ENCODE measurements around the gene EP300. TPM values are rescaled to one million over a fixed set of nuclear protein-coding genes. Genes with fewer than 3 reads are reported as not detected.
"Not testable (repeated sequence)": the region's sequence is repeated elsewhere in the genome, so short reads cannot be mapped to it uniquely, and the experiment has no call there.

The EP300 gene
- total and polyA plus RNA-seq, 10 donors = 3.9 to 196 (median 113) TPM

GRCh38 chr22:41140365-41140957 is 48.1 kb downstream of the EP300 start:
- DNase-seq = no peak
- Histone ChIP-seq H3K27me3 (replicated peaks in 1 of 7) (no peaks in the 10 kb centered on the region), H3K4me3 (no peak overlapping the region), H3K9me3 (no peaks in the 10 kb centered on the region), H3K36me3 (peaks cover 5 to 100% (median 97%) of the 10 kb centered on the region in 6 donors), H3K27ac (no peak overlapping the region), H3K4me1 (no peaks in the 10 kb centered on the region)
- TF ChIP-seq POLR2AphosphoS5 (IDR thresholded peaks at IDR 0.05) (no peak), POLR2A (IDR thresholded peaks at IDR 0.05) (no peak)
- TF ChIP-seq, protein P1, sequence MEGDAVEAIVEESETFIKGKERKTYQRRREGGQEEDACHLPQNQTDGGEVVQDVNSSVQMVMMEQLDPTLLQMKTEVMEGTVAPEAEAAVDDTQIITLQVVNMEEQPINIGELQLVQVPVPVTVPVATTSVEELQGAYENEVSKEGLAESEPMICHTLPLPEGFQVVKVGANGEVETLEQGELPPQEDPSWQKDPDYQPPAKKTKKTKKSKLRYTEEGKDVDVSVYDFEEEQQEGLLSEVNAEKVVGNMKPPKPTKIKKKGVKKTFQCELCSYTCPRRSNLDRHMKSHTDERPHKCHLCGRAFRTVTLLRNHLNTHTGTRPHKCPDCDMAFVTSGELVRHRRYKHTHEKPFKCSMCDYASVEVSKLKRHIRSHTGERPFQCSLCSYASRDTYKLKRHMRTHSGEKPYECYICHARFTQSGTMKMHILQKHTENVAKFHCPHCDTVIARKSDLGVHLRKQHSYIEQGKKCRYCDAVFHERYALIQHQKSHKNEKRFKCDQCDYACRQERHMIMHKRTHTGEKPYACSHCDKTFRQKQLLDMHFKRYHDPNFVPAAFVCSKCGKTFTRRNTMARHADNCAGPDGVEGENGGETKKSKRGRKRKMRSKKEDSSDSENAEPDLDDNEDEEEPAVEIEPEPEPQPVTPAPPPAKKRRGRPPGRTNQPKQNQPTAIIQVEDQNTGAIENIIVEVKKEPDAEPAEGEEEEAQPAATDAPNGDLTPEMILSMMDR (IDR thresholded peaks at IDR 0.05 in 8 of 11, conservative IDR thresholded peaks at IDR 0.05 in 3 of 11) = no peak
- 79 to 97% (median 92%) methylated on average over 10 of the region's 10 CpGs for WGBS, 5 donors
- intact Hi-C loops (cut with DNase I; ENCODE audit: low total_unique reads) = no loop called here

GRCh38 chr22:41145921-41146320 is 53.5 kb downstream of the EP300 start:
- H3K9me3 ChIP-seq; H3K27me3 ChIP-seq (replicated peaks in 1 of 7); H3K27ac ChIP-seq; intact Hi-C loops (cut with DNase I; ENCODE audit: low total_unique reads); DNase-seq; H3K4me3 ChIP-seq; H3K4me1 ChIP-seq: not testable (repeated sequence)
- H3K36me3 ChIP-seq = peaks cover 18 to 100% (median 98%) of the 10 kb centered on the region in 6 donors
- WGBS, 5 donors = 90 to 97% (median 95%) methylated on average over 6 of the region's 6 CpGs

- WGBS, 5 donors = 75 to 83% (median 77%) methylated on average over 4 of the region's 4 CpGs
- H3K4me1 ChIP-seq = no peaks in the 10 kb centered on the region
- H3K27ac ChIP-seq = no peak overlapping the region
- TF ChIP-seq, protein P1 (IDR thresholded peaks at IDR 0.05 in 8 of 11, conservative IDR thresholded peaks at IDR 0.05 in 3 of 11) = no peak
- no peak for TF ChIP-seq POLR2AphosphoS5 (IDR thresholded peaks at IDR 0.05)
- no peaks in the 10 kb centered on the region for H3K9me3 ChIP-seq
- H3K4me3 ChIP-seq = no peak overlapping the region
- intact Hi-C loops (cut with DNase I; ENCODE audit: low total_unique reads) = no loop called here
- H3K27me3 ChIP-seq (replicated peaks in 1 of 7) = no peaks in the 10 kb centered on the region
- peaks cover 20 to 100% (median 97%) of the 10 kb centered on the region in 6 donors for H3K36me3 ChIP-seq
- DNase-seq = no peak
These were observed 54.2 kb downstream of the EP300 start for GRCh38 chr22:41146573-41146972.

GRCh38 chr22:41147722-41148121 is 55.3 kb downstream of the EP300 start:
- H3K4me1 ChIP-seq = no peaks in the 10 kb centered on the region
- intact Hi-C loops (cut with DNase I; ENCODE audit: low total_unique reads) = no loop called here
- H3K36me3 ChIP-seq = peaks cover 25 to 100% (median 97%) of the 10 kb centered on the region in 6 donors
- no peak for TF ChIP-seq POLR2A (IDR thresholded peaks at IDR 0.05)
- TF ChIP-seq, protein P1 (IDR thresholded peaks at IDR 0.05 in 8 of 11, conservative IDR thresholded peaks at IDR 0.05 in 3 of 11) = no peak
- TF ChIP-seq POLR2AphosphoS5 (IDR thresholded peaks at IDR 0.05) = no peak
- WGBS, 5 donors = 91 to 95% (median 94%) methylated on average over 5 of the region's 5 CpGs
- H3K27me3 ChIP-seq (replicated peaks in 1 of 7) = no peaks in the 10 kb centered on the region
- no peak overlapping the region for H3K27ac ChIP-seq
- no peak for DNase-seq
- H3K4me3 ChIP-seq = no peak overlapping the region
- no peaks in the 10 kb centered on the region for H3K9me3 ChIP-seq

Data from spleen (tissue), 11 donors.